Panc1 (cell line): ENCODE results near the gene SLC2A1. TPM values are rescaled to one million over a fixed set of nuclear protein-coding genes. Genes with fewer than 3 reads are reported as not detected.

Experiments used
- ATAC-seq: fragments of 200-7000 bp; cut with Tn5 transposase; 2 replicates; pipeline ENCODE4 v1.9.1; 2020; ENCODE audit warnings: mild to moderate bottlenecking, moderate library complexity
- BruUV-seq: library from RNA; stranded (reverse); fragments of 400-500 nt; replicated peaks from 2 replicates; lab custom pipeline; 2021; lab: Mats Ljungman, UMichigan
- CTCF ChIA-PET: fragments of 300-600 bp; sonication (Branson Sonifier 250); formaldehyde crosslinking; loops from one replicate; lab custom pipeline; 2022; ENCODE audit warnings: antibody characterized with exemption; lab: Charles Lee
- POLR2A ChIA-PET: fragments of 300-600 bp; sonication (Branson Sonifier 250); formaldehyde crosslinking; loops from one replicate; lab custom pipeline; 2022; ENCODE audit warnings: antibody characterized with exemption; lab: Charles Lee
- DNase-seq: peaks from one replicate; pipeline ENCODE4 v3.0.0-alpha.2; 2010; ENCODE audit warnings: low read depth, low spot score
- H3K27ac ChIP-seq: 2 replicates; pipeline ENCODE4 v1.5.1; 2011; ENCODE audit warnings: mild to moderate bottlenecking, low read length, inconsistent platforms
- H3K27me3 ChIP-seq: fragments of 200-500 bp; sonication (Bioruptor generic); 2 replicates; pipeline ENCODE4 v1.6.0; 2014; ENCODE audit warnings: low read length, inconsistent platforms; ENCODE audit not compliant: control insufficient read depth, insufficient read depth
- H3K36me3 ChIP-seq: fragments of 200-500 bp; sonication (Bioruptor generic); 2 replicates; pipeline ENCODE4 v1.5.1; 2014; ENCODE audit warnings: inconsistent platforms, mild to moderate bottlenecking, low read length, moderate library complexity; ENCODE audit not compliant: control insufficient read depth, insufficient read depth
- H3K4me1 ChIP-seq: 2 replicates; pipeline ENCODE4 v1.5.1; 2011; ENCODE audit warnings: inconsistent platforms, mild to moderate bottlenecking, low read length, moderate library complexity; ENCODE audit not compliant: control insufficient read depth, insufficient read depth
- H3K4me3 ChIP-seq, 2 experiments: 2 replicates each; pipeline ENCODE4 v1.5.1; 2011 to 2012; ENCODE audit warnings: low read depth in 2 of 2, low read length in 2 of 2, mild to moderate bottlenecking in 2 of 2, inconsistent platforms in 1 of 2, moderate library complexity in 1 of 2
- H3K9me3 ChIP-seq: fragments of 200-500 bp; sonication (Bioruptor generic); 2 replicates; pipeline ENCODE4 v1.5.1; 2014; ENCODE audit warnings: low read depth, mild to moderate bottlenecking, inconsistent platforms, low read length, moderate library complexity; ENCODE audit not compliant: control insufficient read depth, insufficient read depth
- CTCF ChIP-seq: fragments of 450-650 bp; IDR thresholded peaks from 2 replicates; pipeline ENCODE4 v1.5.1; 2017; ENCODE audit warnings: mild to moderate bottlenecking
- POLR2AphosphoS5 ChIP-seq: IDR thresholded peaks from 2 replicates; pipeline ENCODE4 v1.6.1; 2012; ENCODE audit warnings: mild to moderate bottlenecking, low read depth, low read length, moderate library complexity
- REST ChIP-seq, 2 experiments: IDR thresholded peaks; 2 replicates each; pipeline ENCODE4 v1.6.1; 2011 to 2012; ENCODE audit warnings: low read depth in 2 of 2, control low read depth in 1 of 2, low read length in 1 of 2, mild to moderate bottlenecking in 1 of 2, moderate library complexity in 1 of 2; ENCODE audit not compliant: insufficient read depth in 1 of 2
- SIN3A ChIP-seq: IDR thresholded peaks from 2 replicates; pipeline ENCODE4 v1.6.1; 2012; ENCODE audit warnings: low read depth, mild to moderate bottlenecking, low read length, moderate library complexity, borderline replicate concordance; ENCODE audit not compliant: insufficient read depth
- TCF7L2 ChIP-seq: IDR thresholded peaks from 2 replicates; pipeline ENCODE4 v1.6.1; 2011; ENCODE audit warnings: mild to moderate bottlenecking, low read depth, low read length, inconsistent platforms
- in situ Hi-C: cut with HindIII; loops from 2 replicates; pipeline ENCODE4 v1.10.0; 2016; ENCODE audit warnings: low sequenced_read_pairs, low pct_unique_long_range_greater_than_20kb
- intact Hi-C: fragments of 100-400 bp; cut with micrococcal nuclease; formaldehyde crosslinking; loops from one replicate; pipeline ENCODE4 v1.10.0; 2022; ENCODE audit not compliant: unreplicated experiment
- total RNA-seq: library from RNA; stranded (reverse); gene quantifications from one replicate; pipeline ENCODE4 v1.2.1, GENCODE V29; 2021; ENCODE audit not compliant: unreplicated experiment

Gene SLC2A1
- total RNA-seq, 1 experiment from 2014 or later = 32.9 TPM

- intact Hi-C loops = no loop called here
- Histone ChIP-seq H3K36me3 (no peaks in the 10 kb centered on the region), H3K27ac (no peak overlapping the region), H3K4me3 (no peak overlapping the region), H3K9me3 (no peaks in the 10 kb centered on the region; the same call in 1 of the 2 replicates), H3K4me1 (no peaks in the 10 kb centered on the region), H3K27me3 (peaks cover 7% of the 10 kb centered on the region)
- no peak for ATAC-seq
- ChIA-PET POLR2A (no interaction called here), CTCF (no interaction called here)
- BruUV-seq = no TSS peak
- no peak for DNase-seq
- in situ Hi-C loops = no loop called here
- TF ChIP-seq TCF7L2 (no peak), REST (IDR thresholded peaks at IDR 0.05; ENCODE audit: insufficient read depth in 1 of 2, low read depth in 2 of 2, low read length in 1 of 2) (no peak), SIN3A (no peak), CTCF (no peak), POLR2AphosphoS5 (no peak)
Measured at GRCh38 chr1:42876009-42876408, 82.7 kb downstream of the SLC2A1 start.

Other genes with a start within 250 kb of the SLC2A1 start
- gene CLDN19, start 218.6 kb downstream of the SLC2A1 start, total RNA-seq = 0.05 TPM
- gene P3H1, start 191.8 kb downstream of the SLC2A1 start, total RNA-seq = 84.8 TPM
- 5.8 TPM for gene C1orf50, start 191.6 kb downstream of the SLC2A1 start, total RNA-seq
- 0.13 TPM for gene TMEM269, start 173.9 kb downstream of the SLC2A1 start, total RNA-seq
- 15.3 TPM for gene ERMAP, start 141.7 kb downstream of the SLC2A1 start, total RNA-seq
- gene SVBP, start 141.5 kb downstream of the SLC2A1 start, total RNA-seq = 21.2 TPM
- 9.9 TPM for gene ZNF691, start 112.3 kb downstream of the SLC2A1 start, total RNA-seq
- gene EBNA1BP2, start 213.4 kb upstream of the SLC2A1 start, total RNA-seq = 144 TPM
- 0.69 TPM for gene CFAP57, start 213.5 kb upstream of the SLC2A1 start, total RNA-seq